Measurements from ENCODE around the gene ARMC9. TPM values are rescaled to one million over a fixed set of nuclear protein-coding genes. Genes with fewer than 3 reads are reported as not detected.

ARMC9 gene
- total and polyA plus RNA-seq, 2 of the 13 experiments (the other 11 are each of a cell fraction or from before 2014, with no cell fraction given): 9.1 to 12.8 TPM

GRCh38 chr2:231422056-231422455 lies 223.6 kb downstream of the ARMC9 start (continued):
- TF ChIP-seq ZNF609 (CRISPR knock-in tag; IDR thresholded peaks at IDR 0.05; ENCODE audit: borderline replicate concordance) (no peak), SRF (IDR thresholded peaks at IDR 0.05; ENCODE audit: low read depth, low read length) (no peak), TOPORS (CRISPR knock-in tag; IDR thresholded peaks at IDR 0.05) (no peak)

- ChIA-PET CTCF (ENCODE audit: low intra/inter-chr PET ratio, low total read pairs) (no interaction called here), POLR2A (no interaction called here)
- in situ Hi-C loops (cut with HindIII; ENCODE audit: extremely low pct_ligation_motif_present, low pct_unique_long_range_greater_than_20kb): no loop called here
- 85% methylated on average over 10 of the region's 10 CpGs for WGBS (ENCODE audit: low lambda C conversion rate)
- no TSS peak for BruUV-seq (replicated peaks)
- Histone ChIP-seq H3K4me3 (replicated peaks in 1 of 3; ENCODE audit: insufficient read depth in 1 of 3, low read depth in 2 of 3, low read length in 3 of 3) (no peak overlapping the region), H3K9me3 (ENCODE audit: low read length) (no peaks in the 10 kb centered on the region), H3K79me2 (ENCODE audit: insufficient read depth, low read length) (no peaks in the 10 kb centered on the region), H4K20me1 (ENCODE audit: insufficient read depth, low read length) (no peaks in the 10 kb centered on the region), H2AFZ (ENCODE audit: low read length) (no peak overlapping the region), H3K27ac (ENCODE audit: extremely low read length, insufficient read depth, low read length) (no peak overlapping the region), H3K4me1 (ENCODE audit: insufficient read depth, low read length) (peaks cover 45% of the 10 kb centered on the region), H3K36me3 (replicated peaks in 1 of 2; ENCODE audit: control insufficient read depth in 1 of 2, insufficient read depth in 2 of 2, low read length in 2 of 2) (no peaks in the 10 kb centered on the region), H3K27me3 (ENCODE audit: control insufficient read depth in 1 of 2, insufficient read depth in 2 of 2, low read length in 2 of 2) (peaks cover 0 to 8% of the 10 kb centered on the region in 2 experiments; a peak in 2 of 5 replicates), H3K9ac (ENCODE audit: insufficient read depth, low read depth, low read length) (no peak overlapping the region), H3K4me2 (ENCODE audit: low read depth, low read length) (no peak overlapping the region)
- no peak for ATAC-seq
- TF ChIP-seq, protein P1, sequence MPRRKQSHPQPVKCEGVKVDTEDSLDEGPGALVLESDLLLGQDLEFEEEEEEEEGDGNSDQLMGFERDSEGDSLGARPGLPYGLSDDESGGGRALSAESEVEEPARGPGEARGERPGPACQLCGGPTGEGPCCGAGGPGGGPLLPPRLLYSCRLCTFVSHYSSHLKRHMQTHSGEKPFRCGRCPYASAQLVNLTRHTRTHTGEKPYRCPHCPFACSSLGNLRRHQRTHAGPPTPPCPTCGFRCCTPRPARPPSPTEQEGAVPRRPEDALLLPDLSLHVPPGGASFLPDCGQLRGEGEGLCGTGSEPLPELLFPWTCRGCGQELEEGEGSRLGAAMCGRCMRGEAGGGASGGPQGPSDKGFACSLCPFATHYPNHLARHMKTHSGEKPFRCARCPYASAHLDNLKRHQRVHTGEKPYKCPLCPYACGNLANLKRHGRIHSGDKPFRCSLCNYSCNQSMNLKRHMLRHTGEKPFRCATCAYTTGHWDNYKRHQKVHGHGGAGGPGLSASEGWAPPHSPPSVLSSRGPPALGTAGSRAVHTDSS (CRISPR knock-in tag; conservative IDR thresholded peaks at IDR 0.05): no peak
- TF ChIP-seq ZMYM3 (CRISPR knock-in tag; IDR thresholded peaks at IDR 0.05) (no peak), DMAP1 (CRISPR knock-in tag; IDR thresholded peaks at IDR 0.05) (no peak), REPIN1 (CRISPR knock-in tag; IDR thresholded peaks at IDR 0.05; ENCODE audit: borderline replicate concordance, low read depth) (no peak), ZNF577 (CRISPR knock-in tag; IDR thresholded peaks at IDR 0.05; ENCODE audit: borderline replicate concordance, low read depth) (no peak), ZNF33B (CRISPR knock-in tag; IDR thresholded peaks at IDR 0.05) (no peak)
- TF ChIP-seq, protein P2, sequence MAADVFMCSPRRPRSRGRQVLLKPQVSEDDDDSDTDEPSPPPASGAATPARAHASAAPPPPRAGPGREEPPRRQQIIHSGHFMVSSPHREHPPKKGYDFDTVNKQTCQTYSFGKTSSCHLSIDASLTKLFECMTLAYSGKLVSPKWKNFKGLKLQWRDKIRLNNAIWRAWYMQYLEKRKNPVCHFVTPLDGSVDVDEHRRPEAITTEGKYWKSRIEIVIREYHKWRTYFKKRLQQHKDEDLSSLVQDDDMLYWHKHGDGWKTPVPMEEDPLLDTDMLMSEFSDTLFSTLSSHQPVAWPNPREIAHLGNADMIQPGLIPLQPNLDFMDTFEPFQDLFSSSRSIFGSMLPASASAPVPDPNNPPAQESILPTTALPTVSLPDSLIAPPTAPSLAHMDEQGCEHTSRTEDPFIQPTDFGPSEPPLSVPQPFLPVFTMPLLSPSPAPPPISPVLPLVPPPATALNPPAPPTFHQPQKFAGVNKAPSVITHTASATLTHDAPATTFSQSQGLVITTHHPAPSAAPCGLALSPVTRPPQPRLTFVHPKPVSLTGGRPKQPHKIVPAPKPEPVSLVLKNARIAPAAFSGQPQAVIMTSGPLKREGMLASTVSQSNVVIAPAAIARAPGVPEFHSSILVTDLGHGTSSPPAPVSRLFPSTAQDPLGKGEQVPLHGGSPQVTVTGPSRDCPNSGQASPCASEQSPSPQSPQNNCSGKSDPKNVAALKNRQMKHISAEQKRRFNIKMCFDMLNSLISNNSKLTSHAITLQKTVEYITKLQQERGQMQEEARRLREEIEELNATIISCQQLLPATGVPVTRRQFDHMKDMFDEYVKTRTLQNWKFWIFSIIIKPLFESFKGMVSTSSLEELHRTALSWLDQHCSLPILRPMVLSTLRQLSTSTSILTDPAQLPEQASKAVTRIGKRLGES (CRISPR knock-in tag; IDR thresholded peaks at IDR 0.05; ENCODE audit: borderline replicate concordance): no peak
- intact Hi-C loops (cut with micrococcal nuclease; ENCODE audit: unreplicated experiment): no loop called here
- FAIRE-seq: no peak
- DNase-seq (ENCODE audit: low spot score): no peak
Observed at GRCh38 chr2:231423176-231423575, 224.7 kb downstream of the ARMC9 start.

Data from HepG2 (cell line).